ENCODE data around the gene ASL. TPM values are rescaled to one million over a fixed set of nuclear protein-coding genes. Genes with fewer than 3 reads are reported as not detected.

The ASL gene
- total RNA-seq, 1 donor from 2014 or later: 48.3 TPM

DNA sequence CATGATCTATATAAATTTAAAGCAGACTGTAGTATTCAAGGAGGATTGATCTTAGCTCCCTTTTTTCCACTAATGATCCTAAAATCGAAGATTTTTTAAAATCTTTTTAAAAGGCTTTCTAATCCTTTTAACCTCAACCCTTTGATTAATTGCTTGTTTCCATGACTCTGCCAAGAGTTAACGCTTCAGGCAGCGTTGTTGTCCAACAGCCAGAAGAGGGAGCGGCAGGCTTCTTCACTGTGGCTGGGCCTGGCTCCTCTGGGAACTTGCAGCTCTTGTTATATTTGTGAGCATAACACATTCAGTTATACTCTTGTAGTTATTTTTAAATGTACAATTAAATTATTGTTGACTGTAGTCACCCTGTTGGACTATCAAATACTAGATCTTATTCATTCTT, 65.3 kb downstream of the ASL start:
- peaks cover 28% of the 10 kb centered on the region for H3K36me3 Mint-ChIP-seq (ENCODE audit: low read depth, unreplicated experiment)

DNA sequence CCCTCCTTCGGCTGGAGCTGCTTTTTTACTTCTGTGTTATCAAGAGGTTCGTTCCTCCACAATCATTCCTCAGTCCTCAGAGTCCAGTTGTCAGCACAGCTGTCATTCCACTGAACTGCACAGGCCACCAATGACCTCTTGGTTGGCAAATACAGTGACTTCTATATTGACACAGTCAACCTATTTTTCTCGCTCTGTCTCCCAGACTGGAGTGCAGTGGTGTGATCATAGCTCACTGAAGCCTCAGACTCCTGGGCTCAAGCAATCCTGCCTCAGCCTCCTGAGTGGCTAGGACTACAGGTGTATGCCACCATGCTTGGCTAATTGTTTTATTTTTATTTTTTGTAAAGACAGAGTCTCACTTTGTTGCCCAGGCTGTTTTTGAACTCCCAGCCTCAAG, 66.7 kb downstream of the ASL start:
- H3K36me3 Mint-ChIP-seq (ENCODE audit: low read depth, unreplicated experiment): peaks cover 34% of the 10 kb centered on the region
- no peak overlapping the region for H3K27ac Mint-ChIP-seq (ENCODE audit: unreplicated experiment)
- H3K9me3 Mint-ChIP-seq (ENCODE audit: unreplicated experiment): no peaks in the 10 kb centered on the region
- TF ChIP-seq, protein P1, sequence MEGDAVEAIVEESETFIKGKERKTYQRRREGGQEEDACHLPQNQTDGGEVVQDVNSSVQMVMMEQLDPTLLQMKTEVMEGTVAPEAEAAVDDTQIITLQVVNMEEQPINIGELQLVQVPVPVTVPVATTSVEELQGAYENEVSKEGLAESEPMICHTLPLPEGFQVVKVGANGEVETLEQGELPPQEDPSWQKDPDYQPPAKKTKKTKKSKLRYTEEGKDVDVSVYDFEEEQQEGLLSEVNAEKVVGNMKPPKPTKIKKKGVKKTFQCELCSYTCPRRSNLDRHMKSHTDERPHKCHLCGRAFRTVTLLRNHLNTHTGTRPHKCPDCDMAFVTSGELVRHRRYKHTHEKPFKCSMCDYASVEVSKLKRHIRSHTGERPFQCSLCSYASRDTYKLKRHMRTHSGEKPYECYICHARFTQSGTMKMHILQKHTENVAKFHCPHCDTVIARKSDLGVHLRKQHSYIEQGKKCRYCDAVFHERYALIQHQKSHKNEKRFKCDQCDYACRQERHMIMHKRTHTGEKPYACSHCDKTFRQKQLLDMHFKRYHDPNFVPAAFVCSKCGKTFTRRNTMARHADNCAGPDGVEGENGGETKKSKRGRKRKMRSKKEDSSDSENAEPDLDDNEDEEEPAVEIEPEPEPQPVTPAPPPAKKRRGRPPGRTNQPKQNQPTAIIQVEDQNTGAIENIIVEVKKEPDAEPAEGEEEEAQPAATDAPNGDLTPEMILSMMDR (IDR thresholded peaks at IDR 0.05; ENCODE audit: unreplicated experiment): no peak
- DNase-seq (ENCODE audit: low spot score): no peak
- peaks cover 8% of the 10 kb centered on the region for H3K27me3 Mint-ChIP-seq (ENCODE audit: unreplicated experiment)
- peaks cover 5% of the 10 kb centered on the region for H3K4me1 Mint-ChIP-seq (ENCODE audit: unreplicated experiment)
- no peak overlapping the region for H3K4me3 Mint-ChIP-seq (ENCODE audit: unreplicated experiment)

More for the DNA sequence above, 65.3 kb downstream of the ASL start:
- TF ChIP-seq, protein P1 (IDR thresholded peaks at IDR 0.05; ENCODE audit: unreplicated experiment): no peak
- Mint-ChIP-seq H3K9me3 (ENCODE audit: unreplicated experiment) (no peaks in the 10 kb centered on the region), H3K27ac (ENCODE audit: unreplicated experiment) (no peak overlapping the region), H3K4me3 (ENCODE audit: unreplicated experiment) (no peak overlapping the region), H3K27me3 (ENCODE audit: unreplicated experiment) (peaks cover 8% of the 10 kb centered on the region), H3K4me1 (ENCODE audit: unreplicated experiment) (peaks cover 5% of the 10 kb centered on the region)
- peak; percentile 26 for DNase-seq (ENCODE audit: low spot score)

DNA sequence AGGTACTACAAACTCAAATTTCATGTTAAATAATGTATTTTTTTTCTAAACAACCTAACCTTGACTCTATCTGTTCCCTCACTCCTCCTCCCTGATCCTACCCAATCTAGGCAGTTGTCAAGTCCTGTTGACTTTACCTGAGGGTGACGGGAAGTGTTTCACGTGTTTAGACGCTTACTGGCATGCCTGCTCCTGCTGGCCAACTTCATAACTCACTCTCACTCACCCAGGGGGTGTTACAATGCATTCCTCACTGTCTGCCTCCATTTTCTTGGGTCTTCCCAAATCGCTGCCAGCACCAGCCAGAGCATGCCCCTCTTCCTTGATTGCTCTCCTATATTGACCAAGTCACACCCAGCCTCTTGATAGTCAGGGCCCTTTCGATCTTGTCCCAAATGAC, 67.4 kb downstream of the ASL start:
- peaks cover 5% of the 10 kb centered on the region for H3K4me1 Mint-ChIP-seq (ENCODE audit: unreplicated experiment)
- peak overlapping the region; percentile 85 for H3K27ac Mint-ChIP-seq (ENCODE audit: unreplicated experiment)
- TF ChIP-seq, protein P1 (IDR thresholded peaks at IDR 0.05; ENCODE audit: unreplicated experiment): no peak
- DNase-seq (ENCODE audit: low spot score): no peak
- peak overlapping the region; percentile 44 for H3K4me3 Mint-ChIP-seq (ENCODE audit: unreplicated experiment)
- no peaks in the 10 kb centered on the region for H3K9me3 Mint-ChIP-seq (ENCODE audit: unreplicated experiment)
- H3K36me3 Mint-ChIP-seq (ENCODE audit: low read depth, unreplicated experiment): peaks cover 34% of the 10 kb centered on the region
- peaks cover 8% of the 10 kb centered on the region for H3K27me3 Mint-ChIP-seq (ENCODE audit: unreplicated experiment)

Other genes starting within 250 kb of the ASL start
- gene VKORC1L1, start 202.7 kb upstream of the ASL start, total RNA-seq (ENCODE audit: unreplicated experiment): 22.9 TPM
- gene GUSB, start 93.6 kb upstream of the ASL start, total RNA-seq (ENCODE audit: unreplicated experiment): 53.6 TPM
- gene CRCP, start 39.0 kb downstream of the ASL start, total RNA-seq (ENCODE audit: unreplicated experiment): 19.2 TPM
- 17.7 TPM for gene TPST1, start 129.5 kb downstream of the ASL start, total RNA-seq (ENCODE audit: unreplicated experiment)

Data from endothelial cell (in vitro differentiated cells).